ENCODE measurements around the gene WAC. TPM values are rescaled to one million over a fixed set of nuclear protein-coding genes. Genes with fewer than 3 reads are reported as not detected.
A peak's percentile ranks its signal among the peaks of the same experiment; 100 is the strongest.
"Not testable (repeated sequence)": the region's sequence is repeated elsewhere in the genome, so short reads cannot be mapped to it uniquely, and the experiment has no call there.

WAC gene
- total RNA-seq, 1 experiment from 2014 or later, result 115 TPM

DNA sequence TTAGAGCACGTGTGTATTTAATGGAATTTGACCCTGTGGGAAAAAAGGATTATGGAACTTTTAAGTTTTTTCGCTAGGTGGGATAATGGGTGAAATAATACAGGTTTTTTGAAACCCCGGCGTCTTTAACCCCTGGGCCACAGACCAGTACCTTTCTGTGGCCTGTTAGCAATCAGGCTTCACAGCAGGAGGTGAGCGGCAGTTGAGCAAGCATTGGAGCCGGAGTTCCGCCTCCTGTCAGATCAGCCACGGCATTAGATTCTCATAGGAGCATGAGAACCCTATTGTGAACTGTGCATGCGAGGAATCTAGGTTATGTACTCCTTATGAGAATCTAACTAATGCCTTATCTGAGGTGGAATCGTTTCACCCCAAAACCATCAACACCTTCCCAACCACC, 28.6 kb downstream of the WAC start:
- DNase-seq (ENCODE audit: extremely low read depth, low read depth), result no peak

GRCh38 chr10:28564905-28565304, 32.0 kb downstream of the WAC start:
- no peak for DNase-seq (ENCODE audit: extremely low read depth, low read depth)

DNA sequence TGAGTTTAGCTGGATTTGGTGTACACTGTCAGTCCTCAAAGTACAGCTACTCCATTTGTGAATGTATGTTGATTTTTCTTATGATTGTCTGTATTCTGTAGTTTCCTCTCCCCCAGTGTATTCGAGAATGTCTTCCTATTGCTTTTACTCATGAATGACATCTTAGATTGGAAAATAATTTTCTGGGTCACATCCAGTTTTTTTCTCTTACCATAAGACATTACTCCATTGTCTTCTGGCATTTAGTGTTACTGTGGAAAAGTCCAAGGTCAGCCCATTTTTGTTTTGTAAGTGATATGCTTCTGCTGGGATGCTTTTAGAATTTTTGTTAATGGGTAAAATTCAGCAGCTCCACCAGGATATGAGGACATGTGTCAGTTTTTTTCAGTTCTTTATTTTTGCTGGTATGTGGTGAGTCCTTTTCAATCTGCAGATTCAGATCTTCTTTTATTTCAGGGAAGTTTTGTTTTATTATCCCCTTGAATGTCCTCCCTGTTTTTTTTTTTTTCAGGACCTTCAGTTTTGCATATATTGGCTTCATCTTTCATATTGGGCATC, 33.6 kb downstream of the WAC start:
- DNase-seq (ENCODE audit: extremely low read depth, low read depth), result no peak

DNA sequence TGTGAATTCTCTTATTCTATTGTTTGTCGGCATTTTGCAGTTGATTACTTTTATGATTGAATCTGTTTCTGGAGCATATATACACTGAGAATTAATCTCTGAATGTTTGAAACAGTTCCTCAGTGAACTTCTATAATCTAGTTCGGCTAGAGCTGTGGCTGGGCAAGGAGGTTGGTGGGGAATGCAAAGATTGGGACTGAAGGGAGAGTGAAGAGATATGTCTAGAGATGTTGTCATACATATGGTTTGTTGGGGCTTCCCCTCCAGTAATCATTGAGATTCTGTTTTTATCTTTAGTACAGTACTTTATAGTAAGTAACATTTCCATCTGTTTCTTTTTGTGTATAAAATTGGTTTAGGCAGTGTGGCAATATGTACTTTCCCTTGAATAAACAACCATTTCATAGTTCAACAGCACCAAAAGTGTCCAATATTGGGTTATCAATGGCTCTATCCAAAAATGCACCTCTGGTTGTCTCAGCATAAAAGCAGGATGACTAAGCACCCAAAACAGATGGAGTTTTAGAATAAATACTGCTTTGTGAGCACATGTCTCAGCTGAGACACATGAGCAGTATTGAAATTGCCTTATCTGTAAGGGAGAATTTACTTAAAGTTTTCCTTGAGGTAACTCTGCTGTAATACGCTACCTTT, 36.7 kb downstream of the WAC start:
- no peak for DNase-seq (ENCODE audit: extremely low read depth, low read depth)

DNA sequence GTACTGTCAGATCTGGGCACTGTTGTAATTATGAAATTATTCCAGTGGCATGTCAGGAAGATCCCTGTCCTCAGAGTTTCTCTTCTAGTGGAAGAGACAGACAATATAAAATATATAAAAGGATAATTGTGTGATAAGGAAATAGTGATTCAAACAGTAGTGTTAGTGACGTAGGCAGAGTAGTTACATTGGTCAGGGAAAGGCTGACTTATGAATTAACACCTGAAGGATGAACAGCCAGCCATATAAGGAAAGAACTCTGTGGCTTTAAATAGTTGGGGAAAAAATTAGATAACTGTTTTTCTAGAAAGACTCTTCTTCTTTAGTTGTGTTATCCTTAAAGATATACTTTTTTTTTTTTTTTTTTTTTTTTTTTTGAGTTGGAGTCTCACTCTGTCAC, 37.7 kb downstream of the WAC start:
- DNase-seq (ENCODE audit: extremely low read depth, low read depth), result no peak

GRCh38 chr10:28571265-28571664, 38.3 kb downstream of the WAC start:
- no peak for DNase-seq (ENCODE audit: extremely low read depth, low read depth)

DNA sequence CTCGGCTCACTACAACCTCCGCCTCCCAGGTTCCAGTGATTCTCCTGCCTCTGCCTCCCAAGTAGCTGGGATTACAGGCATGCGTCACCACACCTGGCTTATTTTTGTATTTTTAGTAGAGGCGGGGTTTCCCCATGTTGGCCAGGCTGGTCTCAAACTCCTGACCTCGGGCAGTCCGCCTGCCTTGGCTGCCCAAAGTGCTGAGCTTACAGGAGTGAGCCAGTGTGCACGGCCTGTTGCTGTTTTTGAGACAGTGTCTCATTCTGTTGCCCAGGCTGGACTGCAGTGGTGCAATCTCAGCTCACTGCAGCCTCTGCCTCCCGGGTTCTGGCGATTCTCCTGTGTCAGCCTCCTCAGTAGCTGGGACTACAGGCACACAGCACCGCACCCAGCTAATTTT, 41.3 kb downstream of the WAC start:
- not testable (repeated sequence) for DNase-seq (ENCODE audit: extremely low read depth, low read depth)

GRCh38 chr10:28575852-28576251, 42.9 kb downstream of the WAC start:
- no peak for DNase-seq (ENCODE audit: extremely low read depth, low read depth)

GRCh38 chr10:28577506-28577905, 44.6 kb downstream of the WAC start:
- DNase-seq (ENCODE audit: extremely low read depth, low read depth), result no peak

DNA sequence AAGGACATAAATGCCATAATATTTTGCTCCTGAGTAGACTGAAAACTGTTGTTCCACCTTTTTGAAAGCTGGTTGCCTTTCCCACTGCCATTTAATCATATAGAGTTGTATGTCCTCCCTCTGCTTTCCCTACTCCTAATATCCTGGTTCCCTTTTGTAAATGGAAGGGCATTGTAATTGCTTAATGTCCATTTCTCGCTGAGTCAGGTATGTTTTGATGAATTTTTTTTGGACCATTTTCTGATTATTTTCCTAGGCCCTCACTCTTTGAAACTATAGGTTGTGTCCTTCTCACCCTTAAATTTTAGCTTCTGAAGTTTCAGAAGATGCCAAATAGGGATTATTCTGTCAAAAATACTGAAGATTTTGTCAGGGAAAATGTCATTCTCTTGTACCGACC, 45.5 kb downstream of the WAC start:
- DNase-seq (ENCODE audit: extremely low read depth, low read depth), result no peak

- no peak for DNase-seq (ENCODE audit: extremely low read depth, low read depth)
Observed at GRCh38 chr10:28580825-28581224, 47.9 kb downstream of the WAC start.

GRCh38 chr10:28581916-28582315, 49.0 kb downstream of the WAC start:
- no peak for DNase-seq (ENCODE audit: extremely low read depth, low read depth)

DNA sequence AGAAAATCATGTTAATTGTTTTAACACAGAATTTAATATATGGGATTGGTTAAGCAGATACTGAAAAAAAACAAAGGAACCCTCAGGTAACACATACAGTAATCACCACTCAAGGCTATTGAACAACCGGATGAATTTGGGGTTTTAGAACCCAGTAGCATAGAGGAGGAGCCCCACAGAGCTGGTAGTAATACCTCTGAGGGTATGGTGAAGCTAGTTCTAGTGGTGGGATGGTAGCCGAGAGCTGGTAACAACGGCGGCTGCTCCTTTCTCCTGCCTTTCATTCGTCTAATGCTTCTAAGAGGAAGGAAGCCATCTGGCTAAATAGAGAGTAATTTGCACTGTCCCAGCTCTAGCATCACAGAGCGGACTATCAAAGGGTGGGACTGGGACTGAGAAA, 52.2 kb downstream of the WAC start:
- no peak for DNase-seq (ENCODE audit: extremely low read depth, low read depth)

DNA sequence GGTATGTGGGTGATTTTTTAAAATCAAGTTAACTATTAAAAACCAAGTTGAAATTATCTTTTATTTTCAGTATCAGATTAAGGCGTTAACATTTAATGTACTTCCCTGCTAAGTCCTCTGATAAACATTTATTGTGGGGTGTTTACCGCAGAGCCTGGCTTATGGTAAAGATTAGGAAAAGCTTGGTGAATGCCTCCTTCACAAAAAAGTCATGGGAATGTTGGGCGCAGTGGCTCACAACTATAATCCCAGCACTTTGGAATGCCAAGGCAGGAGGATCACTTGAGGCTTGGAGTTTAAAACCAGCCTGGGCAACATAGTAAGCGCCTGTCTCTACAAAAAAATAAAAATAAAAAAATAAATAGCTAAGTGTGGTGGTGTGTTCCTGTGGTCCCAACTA, 53.3 kb downstream of the WAC start:
- DNase-seq (ENCODE audit: extremely low read depth, low read depth), result no peak

GRCh38 chr10:28587270-28587969, 54.5 kb downstream of the WAC start:
- no peak for DNase-seq (ENCODE audit: extremely low read depth, low read depth)

DNA sequence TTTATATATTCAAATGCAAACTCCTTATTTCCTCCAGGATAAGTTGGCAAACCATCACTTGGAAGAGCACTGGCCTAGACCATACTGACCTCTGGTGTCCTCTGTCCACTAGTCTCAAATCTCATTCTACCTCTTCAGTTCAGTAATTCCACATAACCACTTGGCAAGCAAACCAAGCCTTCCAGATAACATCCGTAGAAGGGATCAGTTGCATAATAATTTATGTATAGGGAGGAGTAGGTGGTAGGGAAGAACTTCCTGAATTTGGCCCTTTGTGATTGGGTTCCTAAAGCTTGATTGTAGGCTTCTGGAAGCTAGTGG, 55.0 kb downstream of the WAC start:
- DNase-seq (ENCODE audit: extremely low read depth, low read depth), result no peak

GRCh38 chr10:28592953-28593352, 60.0 kb downstream of the WAC start:
- DNase-seq (ENCODE audit: extremely low read depth, low read depth), result peak; percentile 16

GRCh38 chr10:28593811-28594210, 60.9 kb downstream of the WAC start:
- no peak for DNase-seq (ENCODE audit: extremely low read depth, low read depth)

- DNase-seq (ENCODE audit: extremely low read depth, low read depth), result no peak
Observed at GRCh38 chr10:28594406-28594805, 61.5 kb downstream of the WAC start.

DNA sequence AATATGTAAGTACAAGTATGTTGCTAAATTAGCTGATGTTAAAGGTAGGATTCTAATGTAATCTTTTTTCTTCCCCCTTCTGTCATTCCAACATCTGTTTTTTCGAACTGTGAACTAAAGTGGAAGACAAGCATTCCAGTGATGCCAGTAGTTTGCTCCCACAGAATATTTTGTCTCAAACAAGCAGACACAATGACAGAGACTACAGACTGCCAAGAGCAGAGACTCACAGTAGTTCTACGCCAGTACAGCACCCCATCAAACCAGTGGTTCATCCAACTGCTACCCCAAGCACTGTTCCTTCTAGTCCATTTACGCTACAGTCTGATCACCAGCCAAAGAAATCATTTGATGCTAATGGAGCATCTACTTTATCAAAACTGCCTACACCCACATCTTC, 62.7 kb downstream of the WAC start:
- no peak for DNase-seq (ENCODE audit: extremely low read depth, low read depth)

- DNase-seq (ENCODE audit: extremely low read depth, low read depth), result no peak
Observed at GRCh38 chr10:28600056-28600455, 67.1 kb downstream of the WAC start.

GRCh38 chr10:28601012-28601411, 68.1 kb downstream of the WAC start:
- no peak for DNase-seq (ENCODE audit: extremely low read depth, low read depth)
